Subcutaneous abdominal adipose tissue (tissue), 5 donors: ENCODE data around the gene ATG5.

Source experiments
- H3K27ac ChIP-seq: one replicate; pipeline ENCODE4 v1.7.0; 2013; ENCODE audit warnings: low read depth, mild to moderate bottlenecking, inconsistent platforms, low read length, moderate library complexity
- H3K27me3 ChIP-seq, 5 donors: one replicate each; pipeline ENCODE4 v1.7.0; 2013; ENCODE audit warnings: low read length in 5 of 5, inconsistent platforms in 1 of 5; ENCODE audit not compliant: control insufficient read depth in 5 of 5, insufficient read depth in 4 of 5
- H3K36me3 ChIP-seq, 5 donors: one replicate each; pipeline ENCODE4 v1.7.0; 2013; ENCODE audit warnings: low read length in 5 of 5; ENCODE audit not compliant: control insufficient read depth in 5 of 5, insufficient read depth in 5 of 5
- H3K4me1 ChIP-seq, 5 donors: one replicate each; pipeline ENCODE4 v1.7.0; 2013; ENCODE audit warnings: low read length in 5 of 5, mild to moderate bottlenecking in 3 of 5, moderate library complexity in 1 of 5; ENCODE audit not compliant: control insufficient read depth in 5 of 5, insufficient read depth in 5 of 5
- H3K4me3 ChIP-seq, 5 donors: one replicate each; pipeline ENCODE4 v1.7.0; 2013; ENCODE audit warnings: low read length in 5 of 5, low read depth in 1 of 5
- H3K9ac ChIP-seq, 5 donors: one replicate each; pipeline ENCODE4 v1.7.0; 2013; ENCODE audit warnings: low read length in 5 of 5, mild to moderate bottlenecking in 4 of 5, moderate library complexity in 3 of 5
- H3K9me3 ChIP-seq, 5 donors: one replicate each; pipeline ENCODE4 v1.7.0; 2013; ENCODE audit warnings: low read length in 5 of 5; ENCODE audit not compliant: control insufficient read depth in 5 of 5
- donor health status: healthy.
- donor health status: healthy.
- donor health status: healthy.
- donor health status: healthy.
- donor health status: healthy.

Gene ATG5

GRCh38 chr6:106356378-106356777 lies 30.8 kb upstream of the ATG5 start:
- peaks cover 0 to 5% (median 0%) of the 10 kb centered on the region in 5 donors for H3K9me3 ChIP-seq
- H3K36me3 ChIP-seq = no peaks in the 10 kb centered on the region
- H3K27ac ChIP-seq = no peak overlapping the region
- peaks cover 0 to 14% (median 12%) of the 10 kb centered on the region in 5 donors for H3K4me1 ChIP-seq
- no peak overlapping the region for H3K9ac ChIP-seq
- H3K4me3 ChIP-seq = no peak overlapping the region
- peaks cover 15 to 35% (median 32%) of the 10 kb centered on the region in 5 donors for H3K27me3 ChIP-seq

GRCh38 chr6:106347219-106347618 lies 21.7 kb upstream of the ATG5 start:
- Histone ChIP-seq H3K4me3 (no peak overlapping the region), H3K9ac (no peak overlapping the region), H3K9me3 (no peaks in the 10 kb centered on the region), H3K27me3 (no peaks in the 10 kb centered on the region), H3K4me1 (no peaks in the 10 kb centered on the region), H3K36me3 (no peaks in the 10 kb centered on the region), H3K27ac (no peak overlapping the region)

GRCh38 chr6:106339334-106340029 lies 13.9 kb upstream of the ATG5 start:
- Histone ChIP-seq H3K36me3 (no peaks in the 10 kb centered on the region), H3K9me3 (no peaks in the 10 kb centered on the region), H3K27ac (no peak overlapping the region), H3K4me3 (no peak overlapping the region), H3K4me1 (peaks cover 0 to 6% (median 5%) of the 10 kb centered on the region in 5 donors), H3K9ac (no peak overlapping the region), H3K27me3 (peaks cover 0 to 3% (median 0%) of the 10 kb centered on the region in 5 donors)

- Histone ChIP-seq H3K27ac (no peak overlapping the region), H3K36me3 (no peaks in the 10 kb centered on the region), H3K9ac (no peak overlapping the region)
Measured at GRCh38 chr6:106334646-106335448, 9.3 kb upstream of the ATG5 start.

GRCh38 chr6:106324726-106325335 lies 729 bp downstream of the ATG5 start:
- Histone ChIP-seq H3K9ac (peak overlapping the region; percentile 75 to 97 (median 94)), H3K4me3 (peak overlapping the region; percentile 88 to 99 (median 94)), H3K27ac (peak overlapping the region; percentile 91), H3K9me3 (no peaks in the 10 kb centered on the region), H3K27me3 (no peaks in the 10 kb centered on the region), H3K4me1 (peaks cover 7 to 22% (median 13%) of the 10 kb centered on the region in 5 donors), H3K36me3 (no peaks in the 10 kb centered on the region)

More at GRCh38 chr6:106334646-106335448, 9.3 kb upstream of the ATG5 start:
- no peak overlapping the region for H3K4me3 ChIP-seq
- H3K27me3 ChIP-seq = peaks cover 0 to 6% (median 0%) of the 10 kb centered on the region in 5 donors
- H3K4me1 ChIP-seq = peaks cover 0 to 6% (median 5%) of the 10 kb centered on the region in 5 donors
- no peaks in the 10 kb centered on the region for H3K9me3 ChIP-seq

GRCh38 chr6:106321940-106322339 lies 3.6 kb downstream of the ATG5 start:
- no peak overlapping the region for H3K4me3 ChIP-seq
- H3K27ac ChIP-seq = no peak overlapping the region
- H3K4me1 ChIP-seq = peaks cover 7 to 22% (median 13%) of the 10 kb centered on the region in 5 donors
- H3K36me3 ChIP-seq = no peaks in the 10 kb centered on the region
- H3K9ac ChIP-seq = no peak overlapping the region
- H3K9me3 ChIP-seq = no peaks in the 10 kb centered on the region
- H3K27me3 ChIP-seq = no peaks in the 10 kb centered on the region

GRCh38 chr6:106318851-106319250 lies 6.7 kb downstream of the ATG5 start:
- no peak overlapping the region for H3K4me3 ChIP-seq
- no peaks in the 10 kb centered on the region for H3K9me3 ChIP-seq
- H3K9ac ChIP-seq = no peak overlapping the region
- H3K27me3 ChIP-seq = no peaks in the 10 kb centered on the region
- H3K36me3 ChIP-seq = peaks cover 7 to 15% (median 11%) of the 10 kb centered on the region in 5 donors
- peaks cover 0 to 5% (median 1%) of the 10 kb centered on the region in 5 donors for H3K4me1 ChIP-seq
- H3K27ac ChIP-seq = no peak overlapping the region

GRCh38 chr6:106318061-106318460 lies 7.5 kb downstream of the ATG5 start:
- H3K9me3 ChIP-seq = no peaks in the 10 kb centered on the region
- peaks cover 9 to 17% (median 15%) of the 10 kb centered on the region in 5 donors for H3K36me3 ChIP-seq
- H3K27me3 ChIP-seq = no peaks in the 10 kb centered on the region
- H3K4me1 ChIP-seq = no peaks in the 10 kb centered on the region
- no peak overlapping the region for H3K27ac ChIP-seq
- H3K4me3 ChIP-seq = no peak overlapping the region
- no peak overlapping the region for H3K9ac ChIP-seq

GRCh38 chr6:106316375-106316766 lies 9.2 kb downstream of the ATG5 start:
- Histone ChIP-seq H3K4me1 (peaks cover 0 to under 1% (median 0%) of the 10 kb centered on the region in 5 donors), H3K27ac (no peak overlapping the region), H3K9me3 (no peaks in the 10 kb centered on the region), H3K27me3 (no peaks in the 10 kb centered on the region), H3K9ac (no peak overlapping the region), H3K4me3 (no peak overlapping the region), H3K36me3 (peaks cover 11 to 20% (median 15%) of the 10 kb centered on the region in 5 donors)
